ENCODE data around the gene CAPN13.

CAPN13 gene

DNA sequence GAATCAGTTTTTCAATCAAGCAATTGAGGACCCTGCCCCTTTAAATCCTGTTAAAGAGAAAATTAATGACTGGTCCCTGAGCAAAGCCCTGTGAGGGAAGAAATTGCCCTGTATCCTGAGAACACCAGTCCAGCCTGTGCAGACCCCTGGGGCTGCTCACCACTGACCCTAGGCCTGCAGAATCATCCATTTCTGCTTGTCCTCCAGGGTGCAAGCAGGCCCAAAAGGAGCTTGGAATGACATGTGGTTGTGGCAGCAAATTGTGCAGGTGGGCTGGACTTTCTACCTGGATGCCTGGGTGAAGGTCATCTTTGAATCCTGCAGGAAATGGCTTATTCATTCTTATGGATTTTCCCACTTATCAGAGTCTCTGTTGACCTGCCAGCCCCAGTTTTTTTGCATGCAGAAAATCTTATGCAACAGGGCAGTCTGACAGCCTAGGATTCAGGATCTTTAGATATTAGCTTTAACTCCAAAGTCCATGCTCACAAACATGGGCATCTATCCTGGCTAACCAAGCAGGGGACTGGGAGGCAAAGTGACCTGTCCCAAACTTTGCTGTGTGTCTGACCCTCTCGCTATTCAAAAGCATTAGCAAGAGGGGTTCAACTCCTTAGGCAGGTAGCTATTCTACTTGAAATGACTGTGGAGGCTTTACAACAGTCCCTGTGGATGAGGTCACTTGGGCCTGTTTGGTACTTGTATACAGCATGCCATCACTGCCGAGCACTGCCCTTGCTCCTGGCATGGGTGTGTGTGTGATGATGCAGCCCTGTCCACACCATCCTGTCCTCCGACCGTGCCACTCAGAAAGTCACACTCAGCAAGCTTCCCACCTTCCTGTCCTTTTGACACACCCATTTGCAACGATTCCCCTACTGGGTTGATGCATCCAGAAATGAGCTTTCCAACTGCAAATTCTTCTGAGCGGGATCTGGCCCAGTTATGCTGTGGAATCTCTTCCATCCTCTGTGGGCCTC, 85.3 kb downstream of the CAPN13 start:
- DNase-seq, result no peak

DNA sequence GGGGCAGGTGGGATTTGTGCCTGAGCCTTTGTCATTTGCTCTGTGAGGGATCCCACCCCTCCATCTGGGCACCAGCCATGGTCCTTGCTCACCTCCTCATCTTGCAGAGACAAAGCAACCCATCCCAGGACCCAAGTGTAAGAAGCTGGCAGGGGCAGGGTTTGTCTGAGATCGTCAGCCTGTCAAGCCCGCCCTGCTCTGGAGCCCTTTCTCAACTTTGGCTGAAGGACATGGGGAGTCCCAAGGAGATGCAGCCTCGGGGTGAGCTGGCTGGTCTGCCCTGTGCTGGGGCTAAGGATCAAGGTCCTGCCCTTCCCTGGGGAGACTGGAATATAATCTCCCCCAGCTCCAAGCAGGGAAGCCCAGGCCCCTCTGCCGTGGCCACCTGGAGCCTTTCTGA, 86.0 kb downstream of the CAPN13 start:
- no peak for DNase-seq

DNA sequence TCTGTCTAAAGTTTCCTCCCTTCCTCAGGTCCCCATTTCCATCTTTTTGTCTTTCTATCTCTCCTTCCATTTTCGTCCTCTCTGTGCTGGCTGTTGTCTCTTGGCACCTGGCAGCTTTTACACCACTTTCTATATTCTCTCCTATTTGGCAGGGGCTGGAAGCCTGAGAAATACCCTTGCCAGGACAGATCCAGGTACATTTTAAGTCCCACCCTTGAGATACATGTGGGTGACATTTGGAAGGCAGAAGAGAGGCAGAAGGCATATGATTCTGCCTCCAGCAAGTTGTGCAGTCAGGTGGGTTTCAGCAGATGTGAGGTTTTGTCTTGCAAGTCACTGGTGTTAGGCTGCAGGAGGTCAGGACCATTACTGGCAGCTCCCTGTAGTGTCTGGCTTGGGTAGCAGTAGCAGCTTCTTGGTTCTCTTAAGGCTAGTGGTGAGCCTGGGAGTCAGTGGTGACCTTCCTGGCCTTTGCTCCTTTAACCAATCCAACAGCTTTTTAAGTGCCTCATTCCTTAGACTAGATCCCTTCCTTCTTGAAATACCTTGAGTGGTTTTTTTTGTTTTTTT, 90.1 kb downstream of the CAPN13 start:
- no peak for DNase-seq

DNA sequence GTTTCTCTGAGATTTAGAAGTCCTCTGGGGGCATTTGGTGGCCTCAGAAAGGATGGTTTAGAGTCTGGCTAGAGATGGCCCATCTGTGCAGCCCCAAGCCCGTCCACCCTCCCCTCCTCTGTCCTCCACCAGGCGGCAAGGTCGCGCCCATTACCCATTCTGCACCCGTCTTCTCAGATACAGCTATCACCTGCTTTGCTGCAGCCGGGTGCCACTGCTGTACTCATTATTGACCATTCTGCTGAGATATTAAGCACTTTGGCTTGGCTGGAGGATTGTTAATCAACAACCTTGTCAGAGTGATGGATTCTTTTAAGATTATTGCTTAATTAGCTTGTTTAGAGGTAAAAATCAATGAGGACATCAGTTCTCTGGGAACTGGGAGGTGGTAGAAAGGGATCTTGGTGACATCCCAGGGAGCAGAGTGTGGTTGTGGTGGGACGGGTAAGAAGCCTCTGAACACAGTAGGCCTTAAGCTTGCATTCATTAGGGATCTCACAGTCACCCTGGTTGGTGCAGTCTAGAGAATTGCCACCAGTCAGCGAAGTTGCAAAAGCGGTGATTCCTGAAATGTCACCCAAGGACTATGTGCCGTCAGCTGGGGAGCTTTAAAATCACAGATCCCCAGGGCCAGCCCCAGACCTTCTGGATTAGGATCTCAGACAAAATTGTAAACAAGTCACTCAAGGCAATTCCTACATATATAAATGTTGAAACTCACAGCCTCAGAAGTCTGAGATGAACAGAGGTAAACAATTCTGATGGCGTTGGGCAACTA, 90.9 kb downstream of the CAPN13 start:
- DNase-seq, result no peak

DNA sequence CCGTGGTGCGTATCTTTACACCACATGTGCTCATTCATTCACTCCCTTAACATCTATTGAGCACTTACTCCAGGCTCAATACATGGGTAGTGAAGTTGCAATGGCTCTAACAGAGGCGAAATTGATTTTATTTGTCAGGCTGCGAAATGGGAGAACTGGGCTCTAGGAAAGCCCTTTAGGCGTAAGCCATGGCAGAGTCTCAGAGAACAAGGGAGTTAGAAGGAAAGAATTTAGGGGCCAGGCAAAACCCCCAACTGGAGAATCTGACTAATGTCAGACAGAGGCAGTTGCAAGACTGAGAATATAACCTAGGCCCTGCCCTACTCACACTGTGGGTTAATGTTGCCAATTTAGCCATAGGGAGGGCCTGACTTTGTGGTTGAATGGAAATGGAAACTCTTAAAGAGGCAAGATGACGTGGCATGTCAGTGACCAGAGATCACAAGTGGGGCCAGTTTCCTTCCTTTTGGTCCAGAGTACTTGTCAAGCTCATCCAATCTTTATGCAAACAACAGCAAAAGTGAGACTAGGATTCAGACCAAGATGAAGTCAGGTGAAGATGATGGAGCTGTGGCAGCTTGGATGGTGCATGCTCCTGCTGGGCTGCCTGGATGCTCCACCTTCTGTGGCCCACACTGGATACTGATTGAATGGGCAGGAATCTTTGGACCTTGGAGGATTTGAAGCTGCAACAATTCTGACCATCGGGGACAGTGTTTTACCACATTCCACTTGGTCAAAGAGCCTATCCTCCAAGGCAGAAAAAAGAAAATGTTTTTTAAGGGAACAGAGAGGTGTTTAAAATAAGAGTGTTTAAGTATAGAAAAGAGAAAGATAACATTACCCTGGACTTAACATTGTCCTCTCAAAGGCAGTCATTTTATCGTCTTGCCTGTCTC, 92.2 kb downstream of the CAPN13 start:
- no peak for DNase-seq

DNA sequence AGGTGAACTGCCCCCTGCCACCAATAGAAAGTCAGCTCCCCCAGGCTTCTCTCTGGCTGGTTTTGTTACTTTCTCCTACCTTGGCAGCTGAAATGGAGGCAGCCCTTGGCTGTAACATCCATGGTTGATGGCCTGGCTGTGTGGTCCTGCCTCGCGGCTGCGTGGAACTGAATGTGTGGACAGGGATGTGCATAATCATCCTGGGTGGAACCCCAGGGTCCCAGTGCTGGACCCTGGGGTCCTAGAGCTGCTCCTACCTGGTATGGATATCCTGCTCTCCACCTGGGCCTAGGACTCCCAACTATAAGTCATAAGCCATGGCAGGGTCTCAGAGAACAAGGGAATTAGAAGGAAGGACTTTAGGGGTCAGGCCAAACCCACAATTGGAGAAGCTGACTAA, 93.5 kb downstream of the CAPN13 start:
- DNase-seq, result no peak

DNA sequence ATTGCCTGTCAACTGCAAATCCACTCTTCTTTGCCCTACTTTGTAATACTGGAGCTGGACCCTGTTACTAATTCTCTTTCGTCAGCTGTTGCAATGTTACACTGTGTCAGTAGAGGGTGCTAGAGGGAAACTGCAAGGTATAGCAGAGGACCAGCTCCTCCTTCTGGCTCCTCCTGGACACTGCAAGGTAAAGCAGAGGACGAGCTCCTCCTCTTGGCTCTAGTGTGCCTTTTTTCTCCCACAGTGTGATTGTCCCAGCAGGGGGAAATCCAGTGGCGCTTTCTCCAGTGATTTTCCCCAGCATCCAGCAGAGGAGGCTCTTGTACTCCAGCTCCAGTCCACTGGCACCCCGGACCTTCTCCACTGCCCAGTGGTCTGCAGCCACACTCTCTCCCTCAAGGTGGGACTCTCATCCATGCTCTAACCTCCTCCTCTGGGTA, 95.6 kb downstream of the CAPN13 start:
- DNase-seq, result peak; percentile 64 to 73

DNA sequence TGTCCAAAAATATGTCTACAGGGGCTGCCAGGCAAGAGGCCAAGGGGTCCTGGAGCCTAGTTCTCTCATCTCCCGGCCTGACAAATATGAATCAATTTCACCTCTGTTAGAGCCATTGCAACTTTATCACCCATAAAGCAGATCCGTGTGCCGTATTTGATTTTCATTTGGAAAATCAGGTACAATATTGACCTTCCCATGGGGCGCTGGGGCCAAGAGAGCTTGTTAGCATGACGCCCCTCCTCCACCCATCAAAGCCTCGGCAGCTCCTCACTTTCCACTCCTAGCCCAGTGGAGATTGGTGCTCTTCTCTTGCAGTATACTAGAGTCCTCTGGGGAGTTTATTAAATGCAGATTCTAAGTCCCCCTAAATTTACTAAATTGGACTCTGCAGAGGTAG, 96.8 kb downstream of the CAPN13 start:
- no peak for DNase-seq

DNA sequence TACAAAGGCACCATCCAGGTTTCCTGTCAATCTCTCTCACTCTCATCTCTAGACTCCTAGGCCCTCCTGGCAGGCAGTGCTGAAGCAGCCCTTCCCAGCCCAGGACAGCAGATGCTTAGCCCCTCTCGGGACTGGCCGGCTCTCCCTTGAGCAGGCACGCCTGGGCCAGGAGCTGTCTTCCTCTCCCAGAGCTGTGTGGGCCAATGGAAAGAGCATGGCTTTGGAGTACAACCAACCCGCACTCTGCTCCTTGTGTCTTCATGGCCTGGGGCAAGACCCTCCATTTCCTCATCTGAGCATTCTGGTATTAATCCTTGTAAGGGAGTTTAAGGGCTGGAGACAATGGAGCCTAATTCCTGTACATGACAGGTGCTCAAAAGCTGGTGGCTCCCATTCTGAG, 97.2 kb downstream of the CAPN13 start:
- no peak for DNase-seq

DNA sequence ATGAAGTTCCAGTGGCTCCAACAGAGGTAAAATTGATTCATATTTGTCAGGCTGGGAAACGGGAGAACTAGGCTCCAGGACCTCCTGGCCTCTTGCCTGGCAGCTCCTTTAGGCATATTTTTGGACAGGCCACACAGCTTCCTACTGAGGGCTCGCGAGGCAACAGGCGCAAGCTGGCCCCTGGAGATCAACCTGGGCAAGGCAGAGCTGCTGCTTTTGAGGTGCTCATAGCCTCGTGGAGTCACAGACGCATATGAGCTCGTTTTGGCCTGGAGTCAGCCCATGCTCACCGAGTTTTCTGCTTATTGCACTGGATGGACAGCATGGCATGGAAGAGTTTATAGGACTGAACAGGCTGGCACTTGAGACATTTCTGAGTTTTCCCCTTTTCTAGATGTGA, 97.7 kb downstream of the CAPN13 start:
- DNase-seq, result no peak

DNA sequence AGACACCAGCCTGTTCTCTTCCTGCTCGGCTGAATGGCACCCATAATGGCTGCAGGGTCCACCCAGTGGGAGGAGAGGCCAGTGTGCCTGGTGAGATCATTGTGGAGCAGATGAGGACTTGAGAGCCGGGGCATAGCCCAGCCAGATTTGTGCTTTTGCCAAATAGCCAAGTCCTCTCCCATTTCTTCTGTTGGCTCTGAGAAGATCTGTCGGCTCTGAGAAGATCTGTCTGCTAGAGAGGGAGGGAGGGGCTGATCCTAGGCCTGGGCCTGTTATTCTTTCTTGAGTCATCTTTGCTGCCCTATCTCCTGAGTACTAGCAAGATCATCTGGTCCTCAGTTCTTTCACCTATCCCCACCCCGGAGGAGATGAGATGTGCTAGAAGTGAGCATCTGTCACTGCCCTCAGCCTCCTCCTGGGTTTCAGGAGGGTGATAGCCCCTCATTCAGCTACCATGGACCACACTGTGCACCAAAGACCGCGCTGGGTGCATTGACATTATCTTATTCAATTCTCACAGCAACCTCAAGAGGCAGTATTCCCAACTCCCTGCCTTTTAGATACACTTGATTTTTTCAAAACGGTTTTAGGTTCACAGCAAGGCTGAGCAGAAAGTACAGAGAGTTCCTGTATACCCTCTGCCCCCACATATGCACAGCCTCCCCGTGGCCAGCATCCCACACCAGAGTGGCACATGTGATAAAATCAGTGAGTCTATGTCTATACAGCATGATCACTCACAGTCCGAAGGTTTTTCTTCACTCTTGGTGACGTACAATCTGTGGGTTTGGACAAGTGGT, 98.6 kb downstream of the CAPN13 start:
- no peak for DNase-seq

DNA sequence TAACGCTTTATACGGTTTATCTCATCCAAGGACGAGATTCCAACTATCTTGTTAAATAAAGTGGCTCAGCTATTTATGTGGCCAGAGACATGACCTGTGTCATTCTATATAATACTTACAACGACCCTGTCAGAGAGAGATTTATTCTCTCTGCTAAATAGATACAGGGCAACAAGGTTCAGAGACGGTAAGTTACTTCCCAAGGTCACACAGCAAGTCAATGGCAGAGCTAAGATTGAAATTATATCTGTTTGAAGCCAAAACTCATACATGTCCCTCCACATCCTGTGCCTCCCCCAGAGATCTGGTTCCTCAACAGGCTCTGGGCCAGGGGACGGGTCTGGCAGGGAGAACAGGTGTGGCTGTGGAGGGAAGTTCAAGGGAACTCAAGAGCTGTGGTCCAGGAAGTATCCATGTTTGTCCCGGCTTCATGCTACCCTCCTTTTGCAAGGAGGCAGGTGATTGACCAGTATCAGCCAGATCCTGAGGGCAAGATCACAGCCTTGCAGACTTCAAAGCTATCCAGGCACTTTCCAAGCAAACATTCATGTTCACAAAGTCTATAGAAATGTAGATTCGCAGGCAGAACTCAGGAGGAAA, 99.8 kb downstream of the CAPN13 start:
- no peak for DNase-seq

DNA sequence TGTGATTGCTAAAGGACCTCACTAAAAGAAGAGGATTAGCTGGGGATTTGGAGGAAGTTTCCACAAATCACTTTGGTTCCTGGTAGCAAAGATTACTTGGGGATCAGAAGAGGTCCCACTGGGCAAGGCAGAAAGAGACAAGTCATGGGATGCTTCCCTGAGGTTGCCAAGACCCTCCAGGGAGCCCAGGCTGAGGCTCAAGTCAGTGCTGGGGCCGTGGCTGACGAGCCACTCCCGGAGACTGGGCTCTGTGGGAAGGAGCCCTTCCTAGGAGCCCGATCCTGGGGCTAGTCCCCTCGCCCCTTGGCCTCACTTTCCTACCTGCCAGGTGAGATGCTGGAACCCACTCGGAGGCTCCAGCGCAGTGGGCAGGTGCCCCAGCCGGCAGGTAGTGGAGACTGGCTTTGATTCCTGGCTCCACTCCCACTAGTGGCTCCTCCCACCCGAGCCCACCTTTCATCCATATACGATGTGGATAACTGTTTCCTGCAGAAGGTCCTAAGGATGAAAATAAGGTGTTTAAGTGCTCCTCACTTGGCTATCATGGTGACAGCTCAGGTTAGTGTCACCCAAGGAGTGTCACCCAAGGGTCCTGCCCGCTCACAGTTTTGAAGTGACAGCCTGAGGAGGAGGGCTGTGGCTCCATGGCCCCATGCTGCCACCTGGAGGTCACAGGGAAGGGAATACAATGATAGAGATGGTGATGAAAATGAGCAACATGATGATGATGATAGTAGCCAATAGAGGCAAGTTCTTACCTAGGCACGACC, 100.5 kb downstream of the CAPN13 start:
- DNase-seq, result peak; percentile 10 to 34

DNA sequence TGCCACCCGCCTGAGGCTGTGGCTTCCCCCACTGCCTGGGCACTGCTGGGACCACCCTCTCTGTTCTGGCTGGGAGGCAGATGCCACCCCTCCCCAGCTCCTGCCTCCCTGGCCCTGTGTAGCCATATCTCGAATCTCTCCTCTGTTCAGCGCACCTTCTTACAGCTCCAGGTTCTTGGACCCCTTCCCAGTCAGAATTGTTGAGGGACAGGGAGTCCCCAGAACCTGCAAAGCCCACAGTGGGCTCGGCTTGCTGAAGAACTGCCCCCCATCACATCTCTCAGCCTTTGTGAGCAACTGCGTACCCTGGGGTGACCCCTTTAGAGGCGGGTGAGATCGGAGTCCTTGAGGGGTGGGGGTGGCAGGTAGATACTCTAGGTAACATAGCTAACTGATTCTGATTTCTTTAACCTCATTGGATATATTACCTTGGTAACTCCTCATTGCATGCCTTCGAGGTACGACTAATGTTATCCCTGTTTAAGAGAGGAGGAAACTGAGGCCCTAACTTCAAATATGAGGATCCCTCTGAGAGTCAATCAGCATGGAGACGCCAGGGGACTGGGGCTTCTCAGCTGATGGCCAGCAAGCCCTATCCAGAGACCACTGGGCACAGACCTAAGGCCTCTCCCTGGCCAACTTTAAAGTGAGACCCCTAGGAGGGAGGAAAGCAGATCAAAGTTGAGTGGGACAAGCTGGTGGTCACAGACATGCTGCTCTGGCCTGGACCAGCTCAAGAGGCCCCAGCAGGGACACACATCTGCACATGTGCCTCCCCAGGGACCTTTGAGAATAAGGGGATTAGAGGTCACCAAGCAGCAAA, 101.3 kb downstream of the CAPN13 start:
- DNase-seq, result no peak

DNA sequence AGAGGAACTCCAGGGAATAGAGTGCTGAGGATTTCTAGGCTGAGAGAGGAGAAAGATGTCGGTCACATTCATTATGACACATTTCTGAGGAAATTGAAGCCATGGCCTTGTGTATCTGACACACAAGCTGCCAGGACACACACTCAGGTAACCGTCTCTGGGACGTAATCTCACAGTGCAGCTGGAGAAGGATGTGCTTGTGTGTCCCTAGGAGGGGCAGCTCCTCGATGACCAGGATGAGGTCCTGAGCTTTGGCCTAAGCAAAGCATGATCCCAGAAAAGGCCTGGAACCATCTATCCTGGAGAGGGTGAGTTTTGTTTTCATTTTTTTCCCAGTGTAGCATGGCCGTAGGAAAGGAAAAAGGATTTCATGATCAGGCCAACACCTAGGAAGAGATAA, 102.2 kb downstream of the CAPN13 start:
- no peak for DNase-seq

DNA sequence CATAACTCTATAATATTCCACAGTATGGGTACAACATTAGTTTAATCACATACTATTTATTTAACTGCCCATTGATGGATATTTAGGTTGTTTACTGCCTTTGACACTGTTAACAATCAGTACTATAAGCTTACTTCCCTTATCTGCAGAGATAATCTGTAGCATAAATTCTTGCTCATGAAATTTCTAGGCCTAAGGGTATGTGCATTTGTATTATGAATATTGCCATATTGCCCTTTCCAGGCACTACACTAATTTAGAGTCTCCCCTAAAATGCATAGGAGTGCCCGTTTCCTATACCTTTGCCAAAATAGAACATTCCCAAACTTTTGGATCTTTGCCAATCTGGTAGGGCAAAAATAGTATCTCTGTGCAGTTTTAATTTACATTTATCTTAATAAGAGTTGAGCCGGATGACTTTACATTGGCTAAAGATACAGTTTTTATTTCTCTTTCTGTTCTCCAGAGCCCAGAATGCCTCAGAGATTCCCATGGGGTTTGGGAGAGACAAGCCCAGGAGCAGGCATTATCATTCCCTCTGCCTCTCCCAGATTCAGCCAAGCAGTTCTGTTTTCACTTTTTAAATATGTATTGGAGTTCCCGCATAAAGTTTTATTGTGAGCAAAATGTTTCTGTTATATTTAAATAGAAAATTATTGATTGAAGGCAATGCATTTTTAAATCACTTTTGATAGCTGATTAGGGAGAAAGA, 102.8 kb downstream of the CAPN13 start:
- no peak for DNase-seq

DNA sequence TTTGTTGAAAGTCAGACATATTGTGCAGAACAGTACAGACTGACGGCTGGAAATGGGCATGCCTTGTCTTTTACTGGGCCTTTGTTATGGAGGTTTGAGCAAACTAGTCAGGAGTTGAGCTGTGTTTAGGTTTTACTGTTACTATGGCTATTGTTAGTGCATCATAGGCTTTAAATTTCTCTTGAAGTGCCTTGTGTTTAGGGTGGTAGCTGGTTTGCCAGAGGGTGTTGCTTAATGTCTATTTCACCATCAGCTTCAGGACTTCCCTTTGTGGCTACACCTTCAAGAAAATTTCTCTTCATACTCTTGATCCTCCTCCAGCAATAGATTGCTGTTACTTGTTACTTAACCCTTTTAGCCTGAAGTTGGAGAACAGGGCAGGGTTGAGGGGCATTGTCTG, 104.6 kb downstream of the CAPN13 start:
- DNase-seq, result no peak

DNA sequence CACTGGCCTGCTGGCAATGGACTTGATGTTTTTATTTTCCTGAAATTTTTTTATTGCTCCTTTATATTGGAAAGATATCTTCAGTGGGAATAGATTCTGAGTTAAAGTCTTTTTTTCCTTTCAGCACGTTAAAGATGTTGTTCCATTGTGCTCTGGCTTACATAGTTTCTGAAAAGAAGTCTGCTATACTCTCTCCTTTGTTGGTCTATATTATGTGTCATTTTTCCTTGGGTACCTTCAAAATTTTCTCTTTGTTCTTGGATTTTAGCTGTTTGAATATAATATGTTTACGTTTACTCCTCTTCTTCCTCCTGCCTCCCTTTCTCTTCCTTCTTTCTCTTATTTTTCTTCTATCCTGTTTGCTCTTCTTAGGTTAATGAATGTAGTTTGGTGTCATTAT, 105.5 kb downstream of the CAPN13 start:
- DNase-seq, result no peak

All from hippocampal formation (tissue), 2 donors.